GM19467 (cell line): ENCODE measurements around the gene PA2G4.
A peak's percentile ranks its signal among the peaks of the same experiment; 100 is the strongest.
"Not testable (repeated sequence)": the region's sequence is repeated elsewhere in the genome, so short reads cannot be mapped to it uniquely, and the experiment has no call there.

Source experiments
- ATAC-seq: cut with Tn5 transposase; IDR thresholded peaks from one replicate; pipeline ENCODE4 v1.9.1; 2021; ENCODE audit warnings: mild to moderate bottlenecking, moderate library complexity; ENCODE audit not compliant: unreplicated experiment

The PA2G4 gene

GRCh38 chr12:56152132-56152755, 47.9 kb downstream of the PA2G4 start, which contains the start of gene MYL6B:
Gene MYL6B (plus strand): TSS chr12:56152587. CDS start chr12:56153919, 1,332 bp downstream.
- peak; percentile 70 for ATAC-seq

- ATAC-seq = no peak
Observed at GRCh38 chr12:56152756-56153677, 48.7 kb downstream of the PA2G4 start.

GRCh38 chr12:56153678-56154065, 49.3 kb downstream of the PA2G4 start:
- no peak for ATAC-seq

- ATAC-seq = no peak
Observed at GRCh38 chr12:56154246-56154771, 50.0 kb downstream of the PA2G4 start.

GRCh38 chr12:56154818-56155217, 50.5 kb downstream of the PA2G4 start:
- no peak for ATAC-seq

DNA sequence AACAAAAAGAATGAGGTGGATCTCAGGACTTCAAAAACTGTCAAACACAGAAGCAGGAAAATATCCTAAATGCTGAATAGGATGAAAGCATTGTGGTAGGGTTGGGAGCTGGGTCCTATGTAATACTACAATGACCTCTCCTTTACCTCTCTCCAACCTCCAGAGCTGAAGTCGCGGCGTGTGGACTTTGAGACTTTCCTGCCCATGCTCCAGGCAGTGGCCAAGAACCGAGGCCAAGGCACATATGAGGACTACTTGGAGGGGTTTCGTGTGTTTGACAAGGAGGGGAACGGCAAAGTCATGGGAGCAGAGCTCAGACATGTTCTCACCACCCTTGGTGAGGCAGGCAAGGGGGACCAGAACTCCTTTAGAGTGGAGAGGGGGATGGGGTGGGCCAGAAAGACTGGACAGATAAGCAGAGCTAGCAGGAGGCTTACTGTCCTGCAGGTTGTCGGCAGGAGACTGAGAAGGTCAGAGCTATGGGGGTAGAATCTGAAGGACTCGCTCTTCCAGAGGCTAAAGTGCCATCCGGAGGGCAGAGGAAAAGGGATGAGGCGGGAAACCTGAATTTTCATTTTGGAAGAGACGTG, 51.0 kb downstream of the PA2G4 start:
- ATAC-seq = no peak

DNA sequence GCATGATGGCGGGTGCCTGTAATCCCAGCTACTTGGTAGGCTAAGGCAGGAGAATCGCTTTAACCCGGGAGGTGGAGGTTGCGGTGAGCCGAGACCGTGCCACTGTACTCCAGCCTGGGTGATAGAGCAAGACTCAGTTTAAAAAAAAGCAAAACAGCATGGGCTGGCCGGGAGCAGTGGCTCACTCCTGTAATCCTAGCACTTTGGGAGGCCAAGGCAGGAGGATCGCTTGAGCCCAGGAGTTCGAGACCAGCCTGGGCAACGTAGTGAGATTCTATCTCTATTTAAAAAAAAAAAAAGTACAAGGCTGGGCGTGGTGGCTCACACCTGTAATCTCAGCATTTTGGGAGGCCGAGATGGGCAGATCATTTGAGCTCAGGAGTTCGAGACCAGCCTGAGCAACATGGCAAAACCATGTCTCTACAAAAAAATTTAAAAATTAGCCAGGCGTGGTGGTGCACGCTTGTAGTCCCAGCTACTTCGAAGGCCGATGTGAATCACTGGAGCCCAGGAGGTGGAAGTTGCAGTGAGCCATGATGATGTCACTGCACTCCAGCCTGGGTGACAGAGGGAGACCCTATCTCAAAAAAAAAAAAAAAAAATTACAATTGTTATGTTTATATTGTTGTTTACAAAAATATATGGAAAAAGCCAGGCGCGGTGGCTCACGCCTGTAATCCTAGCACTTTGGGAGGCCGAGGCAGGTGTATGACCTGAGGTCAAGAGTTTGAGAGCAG, 52.3 kb downstream of the PA2G4 start:
- not testable (repeated sequence) for ATAC-seq

DNA sequence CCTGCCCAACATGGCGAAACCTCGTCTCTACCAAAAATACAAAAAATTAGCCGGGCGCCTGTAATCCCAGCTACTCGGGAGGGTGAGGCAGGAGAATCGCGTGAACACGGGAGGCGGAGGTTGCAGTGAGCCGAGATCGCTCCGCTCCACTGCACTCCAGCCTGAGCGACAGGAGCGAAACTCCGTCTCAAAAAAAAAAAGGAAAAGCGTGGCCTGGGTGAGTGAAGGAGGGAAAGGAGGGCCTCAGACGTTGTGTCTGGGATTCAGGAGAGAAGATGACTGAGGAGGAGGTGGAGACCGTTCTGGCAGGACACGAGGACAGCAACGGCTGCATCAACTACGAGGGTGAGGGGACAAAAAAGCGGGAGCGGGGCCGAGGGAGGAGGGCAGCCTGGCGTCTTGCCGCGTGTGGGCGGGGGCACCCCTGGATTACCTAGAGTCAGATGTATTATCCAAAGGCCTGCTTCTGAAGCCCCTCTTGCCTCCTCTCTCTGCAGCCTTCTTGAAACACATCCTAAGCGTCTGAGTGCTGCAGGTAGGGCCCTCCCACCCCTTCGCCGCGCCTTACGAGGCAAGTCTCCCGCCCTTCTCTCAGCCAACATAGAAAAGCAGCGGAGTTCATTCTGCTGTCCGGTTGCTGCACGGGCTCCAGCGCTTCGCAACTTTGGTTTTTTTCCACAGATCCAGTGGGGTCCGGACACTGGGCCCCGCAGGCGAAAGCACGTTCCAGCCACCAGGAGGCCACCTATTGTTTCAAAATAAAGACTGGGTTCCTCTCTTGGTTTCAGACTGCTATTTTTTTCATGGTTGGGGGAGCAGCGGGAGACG, 53.1 kb downstream of the PA2G4 start:
- peak; percentile 22 for ATAC-seq

- peak; percentile 71 for ATAC-seq
Observed at GRCh38 chr12:56158029-56158925, 53.9 kb downstream of the PA2G4 start, which contains the start of gene MYL6. Gene MYL6 (plus strand): TSS chr12:56158359. CDS start chr12:56158402, 43 bp downstream.

- no peak for ATAC-seq
Observed at GRCh38 chr12:56158926-56159461, 54.6 kb downstream of the PA2G4 start.

DNA sequence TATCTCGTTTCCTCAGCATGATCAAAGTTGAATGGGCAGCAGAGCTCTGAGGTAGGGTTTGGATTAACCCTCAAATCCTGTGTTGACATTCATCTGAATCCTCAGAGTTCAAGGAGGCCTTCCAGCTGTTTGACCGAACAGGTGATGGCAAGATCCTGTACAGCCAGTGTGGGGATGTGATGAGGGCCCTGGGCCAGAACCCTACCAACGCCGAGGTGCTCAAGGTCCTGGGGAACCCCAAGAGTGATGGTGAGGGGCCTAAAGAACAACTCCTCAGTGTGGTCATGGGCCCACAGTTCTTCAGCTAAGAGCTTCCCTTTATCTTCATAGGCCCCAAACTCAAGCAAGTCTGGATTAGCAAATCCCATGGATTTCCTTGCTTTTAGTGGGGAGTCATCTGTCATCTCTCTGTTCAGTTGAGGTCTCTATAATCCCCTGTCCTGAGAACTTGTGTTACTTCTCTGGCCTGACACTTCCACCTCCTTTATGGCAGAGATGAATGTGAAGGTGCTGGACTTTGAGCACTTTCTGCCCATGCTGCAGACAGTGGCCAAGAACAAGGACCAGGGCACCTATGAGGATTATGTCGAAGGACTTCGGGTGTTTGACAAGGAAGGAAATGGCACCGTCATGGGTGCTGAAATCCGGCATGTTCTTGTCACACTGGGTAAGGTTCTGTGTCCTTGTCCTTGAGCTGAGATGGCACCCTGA, 55.3 kb downstream of the PA2G4 start:
- no peak for ATAC-seq

DNA sequence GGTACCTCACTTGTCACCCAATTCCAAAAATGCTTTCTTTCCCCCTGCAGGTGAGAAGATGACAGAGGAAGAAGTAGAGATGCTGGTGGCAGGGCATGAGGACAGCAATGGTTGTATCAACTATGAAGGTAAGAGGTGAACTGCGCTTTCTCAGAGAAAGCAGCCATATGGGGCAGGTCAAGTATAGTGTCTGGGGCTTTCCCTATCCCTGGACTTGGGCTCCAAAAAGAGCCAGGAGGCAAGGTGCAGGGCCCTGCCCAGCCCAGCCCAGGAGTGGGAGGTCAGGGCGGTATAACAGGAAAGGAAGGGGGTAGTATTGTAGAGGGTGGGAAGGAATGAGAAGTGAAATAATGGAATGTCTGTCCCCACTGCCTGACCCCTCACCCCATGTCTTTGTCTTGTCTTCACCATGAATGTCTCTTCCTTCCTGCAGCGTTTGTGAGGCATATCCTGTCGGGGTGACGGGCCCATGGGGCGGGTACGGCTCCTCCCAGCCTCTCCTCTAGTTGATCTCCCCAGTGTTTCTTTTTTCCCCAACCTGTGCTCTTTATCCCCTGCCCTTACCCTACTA, 55.9 kb downstream of the PA2G4 start:
- ATAC-seq = no peak

DNA sequence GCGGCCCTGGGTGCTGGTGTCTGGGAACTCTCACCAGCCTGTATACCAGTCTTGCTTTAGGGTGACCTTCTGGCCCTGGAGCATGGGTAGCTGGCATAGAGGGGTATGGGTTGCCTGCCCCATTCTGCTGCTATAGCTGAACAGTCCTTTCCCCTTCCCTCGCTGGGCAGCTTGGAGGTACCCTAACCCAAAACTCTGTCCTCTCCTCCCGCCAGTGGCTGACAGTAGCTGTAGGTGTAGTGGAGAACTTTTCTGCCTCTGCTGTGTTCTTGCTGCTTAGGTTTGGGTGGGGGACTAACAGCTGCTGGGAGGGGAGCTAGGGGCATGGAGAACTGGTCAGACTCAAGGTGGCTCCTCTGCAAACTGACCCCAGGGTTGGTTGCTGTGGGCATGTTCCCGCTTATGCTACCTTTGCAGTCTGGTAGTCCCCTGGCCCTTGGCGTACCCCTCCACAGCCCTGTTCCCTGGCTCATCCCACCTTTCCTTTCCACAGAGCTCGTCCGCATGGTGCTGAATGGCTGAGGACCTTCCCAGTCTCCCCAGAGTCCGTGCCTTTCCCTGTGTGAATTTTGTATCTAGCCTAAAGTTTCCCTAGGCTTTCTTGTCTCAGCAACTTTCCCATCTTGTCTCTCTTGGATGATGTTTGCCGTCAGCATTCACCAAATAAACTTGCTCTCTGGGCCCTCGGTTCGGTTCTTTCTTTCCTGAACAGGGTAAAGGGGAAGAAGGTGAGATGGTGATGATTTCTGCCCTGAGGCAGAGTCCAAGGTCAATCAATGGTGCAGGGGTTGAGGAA, 56.7 kb downstream of the PA2G4 start:
- ATAC-seq = no peak

DNA sequence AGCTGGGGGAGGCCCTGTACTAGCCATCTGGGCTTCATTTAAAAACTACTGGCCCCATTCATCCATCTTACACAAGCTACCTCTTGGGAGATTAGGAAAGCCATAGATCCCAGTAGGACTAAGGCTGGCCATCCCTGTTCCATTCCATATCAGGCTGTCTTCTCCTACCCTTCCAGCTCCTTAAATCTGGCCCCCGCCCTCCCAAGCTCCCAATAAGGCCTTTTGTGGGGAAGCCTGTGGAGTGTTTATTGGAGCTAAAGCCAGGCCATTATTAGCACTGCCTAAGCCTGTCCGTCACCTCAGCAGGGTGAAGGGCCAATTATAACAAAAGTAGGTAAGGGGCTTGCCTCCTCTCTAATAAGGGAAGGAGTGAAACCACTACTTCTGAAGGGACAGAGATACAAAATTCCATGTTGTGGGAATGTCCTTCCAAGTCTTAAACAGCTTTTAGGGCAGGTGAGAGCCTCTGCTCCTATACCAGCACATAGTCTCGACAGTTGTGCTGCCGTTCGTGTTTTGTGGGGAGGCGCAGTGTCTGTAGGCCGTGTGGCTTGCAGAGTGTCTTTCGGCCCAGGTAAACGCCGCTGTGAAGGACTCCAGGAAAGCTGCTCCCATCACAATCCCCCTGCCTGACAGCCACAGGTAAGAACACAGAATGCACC, 57.5 kb downstream of the PA2G4 start:
- ATAC-seq = no peak

DNA sequence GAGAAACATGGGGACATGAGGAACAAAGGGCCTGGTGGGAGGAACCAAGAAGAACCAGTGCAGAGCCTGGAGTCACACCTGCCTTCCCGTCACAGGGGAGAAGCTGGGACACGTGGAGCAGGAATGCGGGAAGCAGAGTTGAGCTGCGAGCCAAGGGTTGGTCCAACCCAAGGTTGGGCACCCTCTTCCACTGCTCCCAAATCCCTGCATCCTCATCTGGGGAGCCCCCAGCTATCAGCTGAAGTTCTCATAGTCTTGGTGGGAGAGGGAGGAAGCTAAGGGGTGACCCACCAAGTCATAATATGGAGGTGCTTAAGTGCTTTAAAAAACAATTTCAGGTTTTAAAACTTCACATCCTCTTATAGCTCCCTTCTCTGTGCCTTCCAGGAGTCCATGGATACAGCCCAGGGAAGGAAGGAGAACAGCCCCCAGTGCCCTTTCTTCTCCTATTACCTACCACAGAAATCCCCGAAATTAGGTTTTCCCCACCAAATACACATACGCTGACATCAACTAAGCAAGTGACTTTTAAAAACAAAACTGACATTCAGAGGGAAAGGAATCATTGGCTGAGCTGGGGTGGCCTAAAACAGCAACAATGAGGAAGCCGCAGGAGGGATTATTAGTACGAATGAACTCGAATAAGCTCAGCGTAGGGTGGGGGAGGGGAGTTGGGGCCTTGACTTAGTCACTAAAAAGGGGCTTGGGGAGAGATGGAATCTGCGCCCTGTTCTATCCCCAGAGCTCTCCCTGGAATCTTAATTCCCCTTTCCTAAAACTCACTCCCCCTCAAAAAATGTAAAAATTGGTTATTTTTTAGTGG, 58.3 kb downstream of the PA2G4 start:
- ATAC-seq = no peak
